HCT116 (cell line): ENCODE measurements around the gene PLXNB3. TPM values are rescaled to one million over a fixed set of nuclear protein-coding genes. Genes with fewer than 3 reads are reported as not detected.

Source experiments
- ATAC-seq: fragments of 200-7000 bp; cut with Tn5 transposase; 2 replicates; pipeline ENCODE4 v1.9.1; 2020; ENCODE audit warnings: mild to moderate bottlenecking, moderate library complexity
- BruUV-seq: library from RNA; stranded (reverse); fragments of 400-500 nt; replicated peaks from 2 replicates; lab custom pipeline; 2021; lab: Mats Ljungman, UMichigan
- CTCF ChIA-PET: fragments of 300-600 bp; sonication (Branson Sonifier 250); formaldehyde crosslinking; loops from one replicate; lab custom pipeline; 2021; ENCODE audit warnings: antibody characterized with exemption; lab: Charles Lee
- POLR2A ChIA-PET: fragments of 300-600, 350-600 bp; sonication (Branson Sonifier 250); formaldehyde crosslinking; loops from one replicate; lab custom pipeline; 2021; ENCODE audit warnings: antibody characterized with exemption; lab: Charles Lee
- RAD21 ChIA-PET, 2 experiments: fragments of 300-600 bp; sonication (Branson Sonifier 250); formaldehyde crosslinking; loops; one replicate each; lab custom pipeline; 2023; ENCODE audit warnings: low total read pairs in 2 of 2; ENCODE audit not compliant: uncharacterized antibody in 2 of 2, unreplicated experiment in 2 of 2, low non-redundant PET in 1 of 2; lab: Charles Lee
- DNase-seq: peaks from one replicate; pipeline ENCODE4 v3.0.0-alpha.2; 2010; ENCODE audit warnings: low read depth, low spot score
- H2AFZ ChIP-seq: fragments of 200-600 bp; shearing (Covaris generic), sonication (generic); 2 replicates; pipeline ENCODE4 v1.6.1; 2017; ENCODE audit warnings: low read depth, mixed run types, mixed read lengths, antibody characterized with exemption, low read length; ENCODE audit not compliant: poor library complexity, severe bottlenecking
- H3K27ac ChIP-seq: 2 replicates; pipeline ENCODE4 v1.5.1; 2012; ENCODE audit warnings: low read depth, low read length
- H3K27me3 ChIP-seq: fragments of 200-600 bp; sonication (generic); 2 replicates; pipeline ENCODE4 v1.6.1; 2016; ENCODE audit warnings: mixed run types, low read length, mixed read lengths; ENCODE audit not compliant: insufficient read depth
- H3K36me3 ChIP-seq, 2 experiments: fragments of 200-500 bp in 1 of 2; fragments of 200-600 bp in 1 of 2; sonication (Bioruptor generic) in 1 of 2; sonication (generic) in 1 of 2; 2 replicates each; pipeline versions ENCODE4 v1.5.1 to v1.6.1; 2014 to 2016; ENCODE audit warnings: low read length in 2 of 2, inconsistent platforms in 1 of 2, mixed read lengths in 1 of 2, mixed run types in 1 of 2; ENCODE audit not compliant: insufficient read depth in 2 of 2, control insufficient read depth in 1 of 2
- H3K4me1 ChIP-seq, 2 experiments: fragments of 200-600 bp in 1 of 2; sonication (generic) in 1 of 2; 2 replicates each; pipeline versions ENCODE4 v1.5.1 to v1.6.1; 2012 to 2017; ENCODE audit warnings: low read length in 2 of 2, inconsistent platforms in 1 of 2, mild to moderate bottlenecking in 1 of 2, mixed read lengths in 1 of 2, mixed run types in 1 of 2, moderate library complexity in 1 of 2; ENCODE audit not compliant: insufficient read depth in 2 of 2, control insufficient read depth in 1 of 2
- H3K4me2 ChIP-seq: fragments of 200-600 bp; sonication (generic); 2 replicates; pipeline ENCODE4 v1.6.1; 2017; ENCODE audit warnings: mixed run types, low read length, mixed read lengths
- H3K4me3 ChIP-seq, 2 experiments: fragments of 200-600 bp in 1 of 2; sonication (generic) in 1 of 2; replicated peaks in 1 of 2; 2 replicates each; pipeline ENCODE4 v1.5.1; 2011 to 2016; ENCODE audit warnings: low read length in 2 of 2, control low read depth in 1 of 2, low read depth in 1 of 2, mild to moderate bottlenecking in 1 of 2, mixed read lengths in 1 of 2, mixed run types in 1 of 2
- H3K79me2 ChIP-seq: fragments of 200-600 bp; sonication (generic); 2 replicates; pipeline ENCODE4 v1.6.1; 2017; ENCODE audit warnings: mild to moderate bottlenecking, mixed run types, low read length, moderate library complexity, mixed read lengths; ENCODE audit not compliant: insufficient read depth
- H3K9ac ChIP-seq: fragments of 200-600 bp; sonication (generic); 2 replicates; pipeline ENCODE4 v1.6.1; 2016; ENCODE audit warnings: low read length, mixed read lengths
- H3K9me2 ChIP-seq: fragments of 200-600 bp; sonication (generic), shearing (Covaris generic); 2 replicates; pipeline ENCODE4 v1.6.1; 2017; ENCODE audit warnings: mixed run types, mild to moderate bottlenecking, moderate library complexity; ENCODE audit not compliant: insufficient read depth
- H3K9me3 ChIP-seq, 2 experiments: fragments of 200-500 bp in 1 of 2; fragments of 200-600 bp in 1 of 2; sonication (Bioruptor generic) in 1 of 2; sonication (generic) in 1 of 2; 2 replicates each; pipeline ENCODE4 v1.6.1; 2014 to 2017; ENCODE audit warnings: low read length in 2 of 2, mixed read lengths in 2 of 2, inconsistent platforms in 1 of 2, low read depth in 1 of 2, mild to moderate bottlenecking in 1 of 2, mixed run types in 1 of 2, moderate library complexity in 1 of 2; ENCODE audit not compliant: control insufficient read depth in 1 of 2, insufficient read depth in 1 of 2
- H4K20me1 ChIP-seq: fragments of 200-600 bp; sonication (generic), shearing (Covaris generic); 2 replicates; pipeline ENCODE4 v1.6.1; 2017; ENCODE audit warnings: mixed run types, mild to moderate bottlenecking, moderate library complexity; ENCODE audit not compliant: insufficient read depth
- CBX3 ChIP-seq: IDR thresholded peaks from 2 replicates; pipeline ENCODE4 v1.6.1; 2012; ENCODE audit warnings: low read depth
- CEBPB ChIP-seq: IDR thresholded peaks from 2 replicates; pipeline ENCODE4 v1.6.1; 2012; ENCODE audit warnings: low read depth
- EGR1 ChIP-seq: IDR thresholded peaks from 2 replicates; pipeline ENCODE4 v1.6.1; 2012; ENCODE audit warnings: low read depth
- ELF1 ChIP-seq: IDR thresholded peaks from 2 replicates; pipeline ENCODE4 v1.6.1; 2012; ENCODE audit warnings: low read depth, borderline replicate concordance
- EZH2 ChIP-seq: fragments of 200-600 bp; sonication (generic); IDR thresholded peaks from 2 replicates; pipeline ENCODE4 v1.6.1; 2017; ENCODE audit warnings: antibody characterized with exemption, mixed run types
- EZH2phosphoT487 ChIP-seq: fragments of 200-600 bp; IDR thresholded peaks from 2 replicates; pipeline ENCODE4 v1.6.1; 2018; ENCODE audit warnings: antibody characterized with exemption, borderline replicate concordance
- FOSL1 ChIP-seq: IDR thresholded peaks from 2 replicates; pipeline ENCODE4 v1.6.1; 2012; ENCODE audit warnings: low read depth
- JUND ChIP-seq: IDR thresholded peaks from 2 replicates; pipeline ENCODE4 v1.6.1; 2012
- POLR2A ChIP-seq: IDR thresholded peaks from 2 replicates; pipeline ENCODE4 v1.7.0; 2011; ENCODE audit warnings: borderline replicate concordance; ENCODE audit not compliant: insufficient read depth, insufficient read length; ENCODE audit errors: extremely low read depth
- RAD21 ChIP-seq: IDR thresholded peaks from 2 replicates; pipeline ENCODE4 v1.6.1; 2012; ENCODE audit warnings: low read depth, mild to moderate bottlenecking
- SIN3A ChIP-seq: IDR thresholded peaks from 2 replicates; pipeline ENCODE4 v1.6.1; 2012; ENCODE audit warnings: low read depth
- SP1 ChIP-seq: IDR thresholded peaks from 2 replicates; pipeline ENCODE4 v1.6.1; 2012; ENCODE audit warnings: low read depth
- SRF ChIP-seq: IDR thresholded peaks from 2 replicates; pipeline ENCODE4 v1.6.1; 2012; ENCODE audit warnings: low read depth
- TCF7L2 ChIP-seq: IDR thresholded peaks from 2 replicates; pipeline ENCODE4 v1.7.0; 2011; ENCODE audit warnings: borderline replicate concordance, inconsistent platforms; ENCODE audit not compliant: insufficient read depth, insufficient read length; ENCODE audit errors: extremely low read depth
- YY1 ChIP-seq: IDR thresholded peaks from 2 replicates; pipeline ENCODE4 v1.6.1; 2011; ENCODE audit warnings: low read length, low read depth, moderate library complexity, mild to moderate bottlenecking; ENCODE audit not compliant: insufficient replicate concordance; ENCODE audit errors: extremely low read depth
- ZNF274 ChIP-seq: fragments of 200-500 bp; sonication (Bioruptor generic); IDR thresholded peaks from 2 replicates; pipeline ENCODE4 v1.6.1; 2014; ENCODE audit warnings: mild to moderate bottlenecking, low read depth, low read length, inconsistent platforms
- intact Hi-C: fragments of 100-400 bp; cut with micrococcal nuclease; formaldehyde crosslinking; loops from 2 replicates; pipeline ENCODE4 v1.10.0; 2022
- total RNA-seq: library from RNA; stranded (reverse); gene quantifications from one replicate; pipeline ENCODE4 v1.2.1, GENCODE V29; 2021; ENCODE audit not compliant: unreplicated experiment
- TF ChIP-seq, protein P1 (sequence below): IDR thresholded peaks from 2 replicates; pipeline ENCODE4 v1.6.1; 2011; ENCODE audit warnings: mild to moderate bottlenecking, low read length, moderate library complexity; ENCODE audit not compliant: insufficient replicate concordance; ENCODE audit errors: extremely low read depth
- TF ChIP-seq, protein P2 (sequence below), 3 experiments: fragments of 200-600 bp in 1 of 3; sonication (generic) in 1 of 3; IDR thresholded peaks in 2 of 3; conservative IDR thresholded peaks in 1 of 3; 2 replicates each; pipeline ENCODE4 v1.5.1; 2012 to 2017; ENCODE audit warnings: low read depth in 2 of 3, low read length in 2 of 3, antibody characterized with exemption in 1 of 3, borderline replicate concordance in 1 of 3, control low read depth in 1 of 3, mild to moderate bottlenecking in 1 of 3, mixed read lengths in 1 of 3, mixed run types in 1 of 3, moderate library complexity in 1 of 3; ENCODE audit not compliant: insufficient read depth in 1 of 3
- TF ChIP-seq, protein P3 (sequence below): IDR thresholded peaks from 2 replicates; pipeline ENCODE4 v1.6.1; 2012
- TF ChIP-seq, protein P4 (sequence below): IDR thresholded peaks from 2 replicates; pipeline ENCODE4 v1.6.1; 2012

Gene PLXNB3
- total RNA-seq, 1 experiment from 2014 or later, result 4.8 TPM

DNA sequence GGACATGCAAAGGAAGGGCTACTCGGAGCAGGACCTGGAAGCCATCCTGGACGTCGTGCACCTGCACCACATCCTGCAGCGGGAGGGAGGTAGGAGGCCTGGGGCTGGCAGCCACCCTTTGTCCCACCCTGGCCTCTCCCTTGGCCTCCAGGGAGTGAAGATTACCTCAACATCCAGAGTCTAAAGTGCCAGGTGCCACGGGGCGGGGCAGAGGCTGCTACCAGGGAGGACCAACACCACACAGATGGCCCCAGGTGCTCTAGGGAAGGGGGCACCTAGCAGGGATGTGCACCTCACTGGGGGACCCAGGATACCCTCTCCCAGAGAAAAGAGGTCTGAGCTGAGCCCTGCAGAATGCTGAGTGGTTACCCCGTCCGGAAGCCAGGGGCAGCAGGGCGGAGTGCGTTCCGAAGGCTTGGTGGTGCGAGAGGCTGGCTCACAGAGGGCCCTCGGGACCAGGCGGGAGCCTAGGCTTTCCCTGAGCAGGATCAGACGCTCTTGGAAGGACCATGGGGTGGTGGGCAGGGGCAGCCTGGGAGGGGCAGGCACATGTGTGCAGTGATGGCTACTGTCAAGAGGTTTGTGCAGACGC, 23.3 kb upstream of the PLXNB3 start:
- Histone ChIP-seq H3K9me3 (no peaks in the 10 kb centered on the region), H3K9me2 (no peaks in the 10 kb centered on the region), H3K4me1 (no peaks in the 10 kb centered on the region), H3K27ac (no peak overlapping the region), H3K4me2 (no peak overlapping the region), H4K20me1 (no peaks in the 10 kb centered on the region), H2AFZ (no peak overlapping the region), H3K79me2 (no peaks in the 10 kb centered on the region), H3K9ac (no peak overlapping the region), H3K27me3 (no peaks in the 10 kb centered on the region), H3K4me3 (no peak overlapping the region), H3K36me3 (no peaks in the 10 kb centered on the region)
- BruUV-seq, result no TSS peak
- ChIA-PET RAD21 (no interaction called here), POLR2A (no interaction called here), CTCF (no interaction called here)
- TF ChIP-seq FOSL1 (no peak), ZNF274 (no peak), SP1 (no peak), EZH2 (no peak), RAD21 (no peak), YY1 (no peak), EGR1 (no peak), CEBPB (no peak), SRF (no peak), POLR2A (no peak), JUND (no peak), ELF1 (no peak), CBX3 (no peak), EZH2phosphoT487 (no peak), TCF7L2 (no peak), SIN3A (no peak)
- TF ChIP-seq, protein P1, sequence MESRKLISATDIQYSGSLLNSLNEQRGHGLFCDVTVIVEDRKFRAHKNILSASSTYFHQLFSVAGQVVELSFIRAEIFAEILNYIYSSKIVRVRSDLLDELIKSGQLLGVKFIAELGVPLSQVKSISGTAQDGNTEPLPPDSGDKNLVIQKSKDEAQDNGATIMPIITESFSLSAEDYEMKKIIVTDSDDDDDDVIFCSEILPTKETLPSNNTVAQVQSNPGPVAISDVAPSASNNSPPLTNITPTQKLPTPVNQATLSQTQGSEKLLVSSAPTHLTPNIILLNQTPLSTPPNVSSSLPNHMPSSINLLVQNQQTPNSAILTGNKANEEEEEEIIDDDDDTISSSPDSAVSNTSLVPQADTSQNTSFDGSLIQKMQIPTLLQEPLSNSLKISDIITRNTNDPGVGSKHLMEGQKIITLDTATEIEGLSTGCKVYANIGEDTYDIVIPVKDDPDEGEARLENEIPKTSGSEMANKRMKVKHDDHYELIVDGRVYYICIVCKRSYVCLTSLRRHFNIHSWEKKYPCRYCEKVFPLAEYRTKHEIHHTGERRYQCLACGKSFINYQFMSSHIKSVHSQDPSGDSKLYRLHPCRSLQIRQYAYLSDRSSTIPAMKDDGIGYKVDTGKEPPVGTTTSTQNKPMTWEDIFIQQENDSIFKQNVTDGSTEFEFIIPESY, result no peak
- TF ChIP-seq, protein P2, sequence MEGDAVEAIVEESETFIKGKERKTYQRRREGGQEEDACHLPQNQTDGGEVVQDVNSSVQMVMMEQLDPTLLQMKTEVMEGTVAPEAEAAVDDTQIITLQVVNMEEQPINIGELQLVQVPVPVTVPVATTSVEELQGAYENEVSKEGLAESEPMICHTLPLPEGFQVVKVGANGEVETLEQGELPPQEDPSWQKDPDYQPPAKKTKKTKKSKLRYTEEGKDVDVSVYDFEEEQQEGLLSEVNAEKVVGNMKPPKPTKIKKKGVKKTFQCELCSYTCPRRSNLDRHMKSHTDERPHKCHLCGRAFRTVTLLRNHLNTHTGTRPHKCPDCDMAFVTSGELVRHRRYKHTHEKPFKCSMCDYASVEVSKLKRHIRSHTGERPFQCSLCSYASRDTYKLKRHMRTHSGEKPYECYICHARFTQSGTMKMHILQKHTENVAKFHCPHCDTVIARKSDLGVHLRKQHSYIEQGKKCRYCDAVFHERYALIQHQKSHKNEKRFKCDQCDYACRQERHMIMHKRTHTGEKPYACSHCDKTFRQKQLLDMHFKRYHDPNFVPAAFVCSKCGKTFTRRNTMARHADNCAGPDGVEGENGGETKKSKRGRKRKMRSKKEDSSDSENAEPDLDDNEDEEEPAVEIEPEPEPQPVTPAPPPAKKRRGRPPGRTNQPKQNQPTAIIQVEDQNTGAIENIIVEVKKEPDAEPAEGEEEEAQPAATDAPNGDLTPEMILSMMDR (IDR thresholded peaks at IDR 0.05 in 2 of 3, conservative IDR thresholded peaks at IDR 0.05 in 1 of 3; ENCODE audit: borderline replicate concordance in 1 of 3, insufficient read depth in 1 of 3, low read depth in 2 of 3, low read length in 2 of 3), result no peak
- TF ChIP-seq, protein P3, sequence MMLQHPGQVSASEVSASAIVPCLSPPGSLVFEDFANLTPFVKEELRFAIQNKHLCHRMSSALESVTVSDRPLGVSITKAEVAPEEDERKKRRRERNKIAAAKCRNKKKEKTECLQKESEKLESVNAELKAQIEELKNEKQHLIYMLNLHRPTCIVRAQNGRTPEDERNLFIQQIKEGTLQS, result no peak
- TF ChIP-seq, protein P4, sequence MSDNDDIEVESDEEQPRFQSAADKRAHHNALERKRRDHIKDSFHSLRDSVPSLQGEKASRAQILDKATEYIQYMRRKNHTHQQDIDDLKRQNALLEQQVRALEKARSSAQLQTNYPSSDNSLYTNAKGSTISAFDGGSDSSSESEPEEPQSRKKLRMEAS, result no peak
- DNase-seq (no peak), ATAC-seq (no peak)
- intact Hi-C loops, result no loop called here
